Muscle of leg (tissue), 11 donors: ENCODE measurements around the gene OR1J1. TPM values are rescaled to one million over a fixed set of nuclear protein-coding genes. Genes with fewer than 3 reads are reported as not detected.

Experiments used
- DNase-seq: peaks from one replicate; pipeline ENCODE4 v3.0.0; 2013
- H3K27ac ChIP-seq: one replicate; pipeline ENCODE4 v1.5.1; 2013; ENCODE audit warnings: mild to moderate bottlenecking, low read length, control low read depth
- H3K27me3 ChIP-seq: one replicate; pipeline ENCODE4 v1.6.1; 2013; ENCODE audit warnings: low read length; ENCODE audit not compliant: control insufficient read depth, insufficient read depth
- H3K36me3 ChIP-seq: one replicate; pipeline ENCODE4 v1.6.1; 2013; ENCODE audit warnings: low read length; ENCODE audit not compliant: control insufficient read depth, insufficient read depth
- H3K4me1 ChIP-seq: one replicate; pipeline ENCODE4 v1.6.1; 2013; ENCODE audit warnings: low read length; ENCODE audit not compliant: control insufficient read depth, insufficient read depth
- H3K4me3 ChIP-seq: one replicate; pipeline ENCODE4 v1.5.1; 2013; ENCODE audit warnings: low read length, control low read depth
- H3K9me3 ChIP-seq: replicated peaks from 2 replicates; pipeline ENCODE4 v1.6.1; 2013; ENCODE audit warnings: low read depth, low read length; ENCODE audit not compliant: control insufficient read depth
- WGBS: methylation state at CpG from one replicate; pipeline ENCODE4 v1.1.5; 2013; ENCODE audit warnings: missing lambda C conversion rate; ENCODE audit not compliant: insufficient coverage; 5-methylcytosine and 5-hydroxymethylcytosine counted together
- polyA plus RNA-seq, 8 donors: library from polyadenylated mRNA; unstranded; fragments of 120-200 nt; gene quantifications; one replicate each; pipeline versions ENCODE4 v1.2.1 to v1.2.3, GENCODE V29; 2013; ENCODE audit warnings: inconsistent platforms in 1 of 8, low replicate concordance in 1 of 8; ENCODE audit not compliant: insufficient read length in 8 of 8, insufficient read depth in 1 of 8
- total RNA-seq: library from RNA; stranded (reverse); fragments of 120-200 nt; gene quantifications from one replicate; pipeline ENCODE4 v1.2.4, GENCODE V29; 2013

Gene OR1J1
- total and polyA plus RNA-seq, 9 donors, result not detected

DNA sequence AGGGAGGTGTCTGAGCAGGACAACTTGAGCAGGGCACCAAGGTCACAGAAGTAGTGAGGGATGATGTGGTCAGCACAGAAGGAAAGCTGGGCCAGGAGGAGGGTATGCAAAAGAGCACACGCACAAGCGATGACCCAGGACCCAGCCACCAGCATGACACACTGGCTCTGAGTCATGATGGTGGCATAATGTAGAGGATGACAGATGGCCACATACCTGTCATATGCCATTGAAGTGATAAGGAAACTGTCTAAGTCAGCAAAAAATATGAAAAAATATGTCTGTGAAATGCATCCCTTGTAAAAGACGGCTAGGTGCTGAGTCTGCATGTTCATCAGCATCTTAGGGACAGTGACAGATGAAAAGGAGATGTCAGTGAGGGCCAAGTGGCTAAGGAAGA lies 380 bp downstream of the OR1J1 start:
- Histone ChIP-seq H3K4me3 (no peak overlapping the region), H3K27ac (no peak overlapping the region), H3K4me1 (no peaks in the 10 kb centered on the region), H3K27me3 (no peaks in the 10 kb centered on the region), H3K9me3 (no peaks in the 10 kb centered on the region), H3K36me3 (no peaks in the 10 kb centered on the region)
- no peak for DNase-seq
- WGBS, result 86% methylated on average over 3 of the region's 3 CpGs

DNA sequence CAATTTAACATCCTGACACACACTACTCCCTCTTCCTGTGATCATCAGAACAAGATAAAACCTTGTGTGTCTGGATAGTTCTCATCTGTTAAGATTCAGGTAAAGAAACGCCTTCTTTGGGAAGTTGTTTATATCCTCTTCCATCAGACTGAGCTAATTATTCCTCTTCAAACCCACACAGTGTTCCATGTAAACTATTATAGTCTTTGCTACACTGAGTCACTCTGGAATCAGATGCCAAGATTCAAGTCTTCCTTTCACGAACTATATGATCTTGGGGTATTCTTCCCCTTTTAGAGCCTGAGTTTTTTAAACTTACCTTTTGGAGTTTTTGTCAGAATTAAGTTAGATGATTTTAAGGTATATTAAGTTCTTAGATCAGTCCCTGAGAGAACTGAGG lies 2.0 kb downstream of the OR1J1 start:
- Histone ChIP-seq H3K27me3 (no peaks in the 10 kb centered on the region), H3K36me3 (no peaks in the 10 kb centered on the region), H3K4me3 (no peak overlapping the region), H3K4me1 (no peaks in the 10 kb centered on the region), H3K27ac (no peak overlapping the region), H3K9me3 (no peaks in the 10 kb centered on the region)
- WGBS, result no CpG with 5 or more reads among the region's 2 CpGs
- no peak for DNase-seq

DNA sequence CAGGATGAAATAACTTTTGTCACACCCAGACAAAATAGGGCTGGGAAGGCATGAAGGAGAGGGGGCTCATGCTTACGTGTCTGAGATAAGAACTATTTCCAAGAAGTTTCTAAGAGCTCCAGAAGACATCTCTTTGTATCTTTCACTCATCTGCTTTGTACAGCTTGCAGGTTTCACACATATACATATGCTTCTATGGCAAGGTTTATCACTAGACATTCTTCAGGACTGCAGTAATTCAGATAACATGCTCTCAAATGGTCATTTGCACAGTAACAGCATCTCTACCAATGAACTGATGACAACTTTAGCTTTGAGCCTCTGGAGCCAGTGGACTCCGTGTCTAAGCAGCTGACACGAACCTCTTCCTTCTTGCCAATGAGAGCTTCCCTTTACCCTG lies 3.2 kb downstream of the OR1J1 start:
- DNase-seq, result no peak
- Histone ChIP-seq H3K27ac (no peak overlapping the region), H3K9me3 (no peaks in the 10 kb centered on the region), H3K36me3 (no peaks in the 10 kb centered on the region), H3K4me1 (no peaks in the 10 kb centered on the region), H3K4me3 (no peak overlapping the region), H3K27me3 (no peaks in the 10 kb centered on the region)
- WGBS, result 54% methylated on average over 2 of the region's 3 CpGs

GRCh38 chr9:122468735-122469134 lies 9.0 kb downstream of the OR1J1 start:
- Histone ChIP-seq H3K4me1 (peaks cover 3% of the 10 kb centered on the region), H3K4me3 (no peak overlapping the region), H3K9me3 (no peaks in the 10 kb centered on the region), H3K27ac (no peak overlapping the region), H3K36me3 (no peaks in the 10 kb centered on the region), H3K27me3 (peaks cover 2% of the 10 kb centered on the region)
- no peak for DNase-seq
- WGBS, result 88% methylated on average over 2 of the region's 4 CpGs

DNA sequence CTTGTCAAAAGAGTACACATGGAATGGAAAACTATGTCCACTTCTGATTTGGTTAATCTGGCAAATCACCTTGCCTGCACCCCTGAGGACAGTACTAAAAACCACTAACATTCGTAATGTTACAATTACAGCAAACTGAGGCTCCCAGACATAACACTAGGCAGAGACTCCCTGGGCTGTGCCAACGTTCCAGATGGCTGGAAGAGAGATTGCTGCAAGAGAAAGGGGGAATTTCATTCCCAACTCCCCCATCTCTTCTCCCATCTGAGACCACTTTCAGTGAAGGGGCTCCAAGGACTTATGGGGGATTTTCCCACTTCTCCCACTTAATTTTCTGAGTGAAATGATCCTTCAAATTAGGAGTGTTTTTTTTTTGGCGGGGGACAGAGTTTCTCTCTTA lies 11.3 kb downstream of the OR1J1 start:
- Histone ChIP-seq H3K4me1 (peaks cover 3% of the 10 kb centered on the region), H3K27ac (no peak overlapping the region), H3K36me3 (no peaks in the 10 kb centered on the region), H3K4me3 (no peak overlapping the region), H3K27me3 (peaks cover 3% of the 10 kb centered on the region), H3K9me3 (no peaks in the 10 kb centered on the region)
- no peak for DNase-seq
- WGBS, result no CpG with 5 or more reads among the region's 3 CpGs

DNA sequence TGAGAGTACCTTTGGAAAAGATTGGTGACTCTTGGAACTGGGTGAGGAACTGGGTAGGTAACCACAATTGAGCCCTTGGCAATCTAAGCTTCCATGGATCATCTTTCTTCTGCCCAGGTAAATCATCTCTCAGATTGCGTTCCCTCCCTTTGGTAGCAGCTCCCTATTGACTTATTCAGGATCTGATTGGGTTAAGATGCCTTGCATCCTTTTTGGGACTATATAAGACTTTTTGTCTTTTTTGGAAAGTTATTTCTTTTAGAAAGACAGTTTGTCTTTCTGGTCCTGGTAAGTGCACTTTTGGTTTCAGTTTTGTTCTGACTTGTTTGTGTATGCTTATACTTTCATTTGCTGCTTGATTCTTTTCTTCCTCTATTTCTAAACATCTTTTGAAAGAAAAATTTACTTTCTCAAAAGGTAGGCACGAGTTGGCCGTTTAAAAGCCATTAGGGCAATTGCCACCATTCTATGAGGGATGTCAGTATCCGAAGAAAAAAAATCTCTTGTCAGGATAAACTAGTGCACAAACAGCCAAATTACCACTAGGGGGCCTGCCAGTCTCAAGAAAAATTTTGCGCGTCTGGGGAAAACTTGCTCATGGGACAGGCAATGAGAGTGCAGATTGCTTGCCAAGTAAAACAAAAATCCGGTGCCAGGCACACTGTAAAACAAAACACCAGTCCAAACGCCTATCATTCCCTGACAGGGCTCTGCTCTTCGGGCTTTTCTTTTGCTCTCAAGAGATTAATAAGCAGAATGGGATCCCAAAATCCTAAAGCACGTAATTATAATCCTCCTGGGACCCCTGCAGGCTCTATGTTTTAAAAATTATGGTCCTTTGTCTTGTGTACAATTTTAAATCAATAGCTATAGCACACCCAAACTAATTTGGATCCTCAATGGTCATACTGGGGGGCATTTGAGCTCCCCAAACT lies 12.8 kb downstream of the OR1J1 start:
- Histone ChIP-seq H3K9me3 (no peaks in the 10 kb centered on the region), H3K27ac (no peak overlapping the region), H3K4me1 (peaks cover 3% of the 10 kb centered on the region), H3K36me3 (no peaks in the 10 kb centered on the region), H3K27me3 (peaks cover 3% of the 10 kb centered on the region), H3K4me3 (peak overlapping the region; percentile 29)
- peak; percentile 73 for DNase-seq
- 6% methylated on average over 7 of the region's 10 CpGs for WGBS

GRCh38 chr9:122463828-122464632 lies 13.7 kb downstream of the OR1J1 start:
- no peak overlapping the region for H3K27ac ChIP-seq
- H3K9me3 ChIP-seq, result no peaks in the 10 kb centered on the region
- H3K27me3 ChIP-seq, result peaks cover 3% of the 10 kb centered on the region
- H3K4me1 ChIP-seq, result peaks cover 3% of the 10 kb centered on the region
- WGBS, result 85% methylated on average over 7 of the region's 10 CpGs
- no peak for DNase-seq
- no peaks in the 10 kb centered on the region for H3K36me3 ChIP-seq
- H3K4me3 ChIP-seq, result no peak overlapping the region

GRCh38 chr9:122457787-122458186 lies 19.9 kb downstream of the OR1J1 start:
- H3K27me3 ChIP-seq, result no peaks in the 10 kb centered on the region
- no peak overlapping the region for H3K27ac ChIP-seq
- H3K36me3 ChIP-seq, result no peaks in the 10 kb centered on the region
- DNase-seq, result no peak
- WGBS, result no CpG with 5 or more reads among the region's 1 CpG
- no peaks in the 10 kb centered on the region for H3K4me1 ChIP-seq
- H3K9me3 ChIP-seq, result no peaks in the 10 kb centered on the region
- H3K4me3 ChIP-seq, result no peak overlapping the region

DNA sequence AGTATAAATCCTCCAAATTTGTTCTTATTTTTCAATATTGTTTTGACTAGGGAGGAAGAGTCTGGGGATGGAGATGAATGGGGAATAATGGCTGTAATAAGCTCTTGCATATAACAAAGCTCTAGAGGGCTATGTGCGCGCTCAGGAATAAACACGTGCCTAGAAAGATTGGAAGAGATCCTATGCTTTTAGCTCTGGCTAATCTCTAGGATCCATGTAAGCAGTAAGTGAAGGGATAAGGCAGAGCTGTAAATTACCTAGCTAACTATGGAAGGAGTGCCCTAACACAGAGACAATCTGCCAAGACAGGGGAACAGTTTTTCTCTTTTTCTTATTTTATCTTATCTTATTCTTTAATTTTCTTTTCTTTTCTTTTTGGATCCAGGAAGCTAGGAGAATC lies 21.6 kb downstream of the OR1J1 start:
- Histone ChIP-seq H3K4me3 (no peak overlapping the region), H3K36me3 (no peaks in the 10 kb centered on the region), H3K9me3 (no peaks in the 10 kb centered on the region), H3K4me1 (no peaks in the 10 kb centered on the region), H3K27me3 (no peaks in the 10 kb centered on the region), H3K27ac (no peak overlapping the region)
- no peak for DNase-seq
- 80% methylated on average over 3 of the region's 3 CpGs for WGBS

- H3K27ac ChIP-seq, result no peak overlapping the region
- WGBS, result no CpG with 5 or more reads among the region's 2 CpGs
- H3K4me3 ChIP-seq, result no peak overlapping the region
- H3K4me1 ChIP-seq, result no peaks in the 10 kb centered on the region
- H3K9me3 ChIP-seq, result no peaks in the 10 kb centered on the region
- no peak for DNase-seq
- H3K36me3 ChIP-seq, result no peaks in the 10 kb centered on the region
- no peaks in the 10 kb centered on the region for H3K27me3 ChIP-seq
These were observed 24.0 kb downstream of the OR1J1 start for GRCh38 chr9:122453677-122454135.
